Gastrocnemius medialis (tissue), 4 donors: ENCODE data around the gene PIAS3.

Source experiments
- POLR2A ChIP-seq, 2 donors: fragments of 450-650 bp; IDR thresholded peaks; one replicate each; pipeline ENCODE4 v1.6.1; 2017; ENCODE audit warnings: antibody characterized with exemption in 2 of 2, mild to moderate bottlenecking in 2 of 2, moderate library complexity in 2 of 2
- TF ChIP-seq, protein P1 (sequence below), 5 experiments: fragments of 450-650 bp in 3 of 5; fragments of 200-600 bp in 2 of 5; sonication (generic) in 2 of 5; IDR thresholded peaks in 4 of 5; conservative IDR thresholded peaks in 1 of 5; 1 replicate in 4 of 5; 2 replicates in 1 of 5; pipeline ENCODE4 v1.5.1; 2016 to 2019; ENCODE audit warnings: antibody characterized with exemption in 5 of 5, mild to moderate bottlenecking in 3 of 5, moderate library complexity in 3 of 5

DNA sequence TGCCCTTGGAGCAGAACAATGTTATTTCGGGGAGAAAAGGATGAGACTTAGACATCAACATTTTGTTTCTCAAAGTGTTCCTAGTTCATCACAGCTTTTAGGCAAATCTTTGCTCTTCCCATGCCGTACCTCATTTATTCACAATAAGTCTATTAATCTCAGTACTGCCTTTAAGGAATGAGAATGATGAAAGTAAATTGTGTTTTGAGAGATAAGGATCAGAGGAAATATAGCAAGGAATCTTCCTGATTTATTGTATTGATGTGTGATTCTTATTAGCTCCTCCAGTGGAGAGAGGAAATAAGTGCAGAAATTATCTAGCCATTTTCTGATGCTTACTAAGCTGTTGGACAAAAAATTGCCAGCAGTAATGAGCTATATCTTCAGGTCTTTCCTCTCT, 32.9 kb downstream of the PIAS3 start:
- TF ChIP-seq, protein P1, sequence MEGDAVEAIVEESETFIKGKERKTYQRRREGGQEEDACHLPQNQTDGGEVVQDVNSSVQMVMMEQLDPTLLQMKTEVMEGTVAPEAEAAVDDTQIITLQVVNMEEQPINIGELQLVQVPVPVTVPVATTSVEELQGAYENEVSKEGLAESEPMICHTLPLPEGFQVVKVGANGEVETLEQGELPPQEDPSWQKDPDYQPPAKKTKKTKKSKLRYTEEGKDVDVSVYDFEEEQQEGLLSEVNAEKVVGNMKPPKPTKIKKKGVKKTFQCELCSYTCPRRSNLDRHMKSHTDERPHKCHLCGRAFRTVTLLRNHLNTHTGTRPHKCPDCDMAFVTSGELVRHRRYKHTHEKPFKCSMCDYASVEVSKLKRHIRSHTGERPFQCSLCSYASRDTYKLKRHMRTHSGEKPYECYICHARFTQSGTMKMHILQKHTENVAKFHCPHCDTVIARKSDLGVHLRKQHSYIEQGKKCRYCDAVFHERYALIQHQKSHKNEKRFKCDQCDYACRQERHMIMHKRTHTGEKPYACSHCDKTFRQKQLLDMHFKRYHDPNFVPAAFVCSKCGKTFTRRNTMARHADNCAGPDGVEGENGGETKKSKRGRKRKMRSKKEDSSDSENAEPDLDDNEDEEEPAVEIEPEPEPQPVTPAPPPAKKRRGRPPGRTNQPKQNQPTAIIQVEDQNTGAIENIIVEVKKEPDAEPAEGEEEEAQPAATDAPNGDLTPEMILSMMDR (IDR thresholded peaks at IDR 0.05 in 4 of 5, conservative IDR thresholded peaks at IDR 0.05 in 1 of 5) = no peak
- TF ChIP-seq POLR2A (IDR thresholded peaks at IDR 0.05) = no peak
